B cell (primary cell): ENCODE results near the gene CHCHD6. TPM values are rescaled to one million over a fixed set of nuclear protein-coding genes. Genes with fewer than 3 reads are reported as not detected.

Experiments
- ATAC-seq: fragments of 200-7000 bp; cut with Tn5 transposase; one replicate; pipeline ENCODE4 v1.10.0; 2021; ENCODE audit warnings: low read depth, mild to moderate bottlenecking, moderate number of reproducible peaks, moderate library complexity
- CTCF ChIA-PET: fragments of 350-600 bp; sonication (Branson Sonifier 250); formaldehyde crosslinking; loops from one replicate; lab custom pipeline; 2021; ENCODE audit warnings: antibody characterized with exemption, inconsistent platforms; lab: Charles Lee
- POLR2A ChIA-PET: fragments of 350-600 bp; sonication (Branson Sonifier 250); formaldehyde crosslinking; loops from one replicate; lab custom pipeline; 2021; ENCODE audit warnings: antibody characterized with exemption; lab: Charles Lee
- DNase-seq: peaks from one replicate; pipeline ENCODE4 v3.0.0; 2013
- H2AFZ ChIP-seq: 2 replicates; pipeline ENCODE4 v1.6.1; 2012; ENCODE audit warnings: mild to moderate bottlenecking, low read depth, low read length; ENCODE audit not compliant: insufficient read depth, poor library complexity, severe bottlenecking
- H3K27ac ChIP-seq, 2 donors: 1 replicate in 1 of 2; 2 replicates in 1 of 2; pipeline ENCODE4 v1.5.1; 2012 to 2013; ENCODE audit warnings: low read length in 2 of 2, mild to moderate bottlenecking in 2 of 2, moderate library complexity in 1 of 2
- H3K27me3 ChIP-seq, 4 experiments: fragments of 200-600 bp in 1 of 4; sonication (generic) in 1 of 4; replicated peaks in 1 of 4; 1 replicate in 2 of 4; 2 replicates in 2 of 4; pipeline versions ENCODE4 v1.6.1 to v1.7.0; 2013 to 2016; ENCODE audit warnings: low read length in 3 of 4, mild to moderate bottlenecking in 2 of 4, mixed read lengths in 1 of 4, moderate library complexity in 1 of 4; ENCODE audit not compliant: insufficient read depth in 4 of 4, control insufficient read depth in 3 of 4; ENCODE audit errors: control extremely low read depth in 1 of 4
- H3K36me3 ChIP-seq, 2 experiments: replicated peaks in 1 of 2; 1 replicate in 1 of 2; 2 replicates in 1 of 2; pipeline versions ENCODE4 v1.6.1 to v1.7.1; 2013; ENCODE audit warnings: low read length in 1 of 2; ENCODE audit not compliant: insufficient read depth in 2 of 2, control insufficient read depth in 1 of 2; ENCODE audit errors: control extremely low read depth in 1 of 2, extremely low read depth in 1 of 2
- H3K4me1 ChIP-seq, 2 donors: fragments of 200-600 bp in 1 of 2; sonication (generic) in 1 of 2; 1 replicate in 1 of 2; 2 replicates in 1 of 2; pipeline versions ENCODE4 v1.5.1 to v1.6.1; 2013 to 2017; ENCODE audit warnings: low read length in 2 of 2; ENCODE audit not compliant: control insufficient read depth in 2 of 2, insufficient read depth in 2 of 2
- H3K4me2 ChIP-seq: replicated peaks from 2 replicates; pipeline ENCODE3; 2012; ENCODE audit warnings: mild to moderate bottlenecking, low read depth, low read length; ENCODE audit not compliant: poor library complexity, severe bottlenecking
- H3K4me3 ChIP-seq, 5 experiments: fragments of 200-600 bp in 1 of 5; sonication (generic) in 1 of 5; 1 replicate in 3 of 5; 2 replicates in 2 of 5; pipeline versions ENCODE4 v1.5.1 to v1.7.0; 2011 to 2016; ENCODE audit warnings: low read length in 4 of 5, mild to moderate bottlenecking in 4 of 5, low read depth in 2 of 5, control low read depth in 1 of 5, moderate library complexity in 1 of 5; ENCODE audit not compliant: insufficient read depth in 1 of 5; ENCODE audit errors: control extremely low read depth in 1 of 5, extremely low read depth in 1 of 5
- H3K79me2 ChIP-seq: fragments of 200-600 bp; sonication (generic); one replicate; pipeline ENCODE4 v1.6.0; 2016; ENCODE audit warnings: low read length; ENCODE audit not compliant: control insufficient read depth, insufficient read depth
- H3K9ac ChIP-seq: fragments of 200-600 bp; sonication (generic); 2 replicates; pipeline ENCODE4 v1.6.1; 2017; ENCODE audit warnings: mild to moderate bottlenecking, low read length, moderate library complexity
- H3K9me3 ChIP-seq, 3 donors: one replicate each; pipeline versions ENCODE4 v1.6.1 to v1.7.1; 2013; ENCODE audit warnings: low read length in 2 of 3; ENCODE audit not compliant: control insufficient read depth in 2 of 3, insufficient read depth in 1 of 3; ENCODE audit errors: control extremely low read depth in 1 of 3
- H4K20me1 ChIP-seq: 2 replicates; pipeline ENCODE4 v1.6.0; 2012; ENCODE audit warnings: mild to moderate bottlenecking, low read length; ENCODE audit not compliant: insufficient read depth, control insufficient read depth, poor library complexity, severe bottlenecking
- H3K27ac Mint-ChIP-seq: one replicate; pipeline ENCODE4 v1.8.0; 2021; ENCODE audit warnings: mixed read lengths
- H3K27me3 Mint-ChIP-seq: one replicate; pipeline ENCODE4 v1.8.0; 2021; ENCODE audit warnings: mixed read lengths
- H3K4me1 Mint-ChIP-seq: one replicate; pipeline ENCODE4 v1.8.0; 2021; ENCODE audit warnings: mixed read lengths
- H3K4me3 Mint-ChIP-seq: one replicate; pipeline ENCODE4 v1.8.0; 2021; ENCODE audit warnings: mixed read lengths
- H3K9me3 Mint-ChIP-seq: one replicate; pipeline ENCODE4 v1.8.0; 2022; ENCODE audit warnings: mixed read lengths; ENCODE audit not compliant: insufficient read depth
- EZH2 ChIP-seq: IDR thresholded peaks from 2 replicates; pipeline ENCODE4 v1.6.1; 2012; ENCODE audit warnings: borderline replicate concordance, low read depth, mild to moderate bottlenecking, moderate library complexity, low read length; ENCODE audit not compliant: insufficient read depth, poor library complexity, severe bottlenecking
- WGBS: methylation state at CpG from one replicate; pipeline ENCODE4 v1.1.5; 2013; ENCODE audit warnings: missing lambda C conversion rate; ENCODE audit not compliant: insufficient coverage; 5-methylcytosine and 5-hydroxymethylcytosine counted together
- intact Hi-C: fragments of 100-400 bp; cut with micrococcal nuclease; formaldehyde crosslinking; loops from one replicate; pipeline ENCODE4 v1.10.0; 2022
- polyA plus RNA-seq: library from polyadenylated mRNA; depleted of rRNA; stranded (reverse); fragments of >200 nt; gene quantifications from 2 replicates; pipeline ENCODE4 v1.2.3, GENCODE V29; 2012
- total RNA-seq, 2 donors: library from RNA; stranded (reverse); fragments of 120-200 nt in 1 of 2; gene quantifications; 1 replicate in 1 of 2; 2 replicates in 1 of 2; pipeline versions ENCODE4 v1.2.3 to v1.2.4, GENCODE V29; 2013 to 2022
- TF ChIP-seq, protein P1 (sequence below): fragments of 200-600 bp; IDR thresholded peaks from one replicate; pipeline ENCODE4 v1.8.0; 2022; ENCODE audit warnings: antibody characterized with exemption, mild to moderate bottlenecking

The CHCHD6 gene
- total and polyA plus RNA-seq, 2 donors (not counting 1 experiment from before 2014, with no cell fraction given), result 8.0 to 13.5 TPM

GRCh38 chr3:126982126-126982470 lies 278.1 kb downstream of the CHCHD6 start:
- Histone ChIP-seq H4K20me1 (peaks cover 5% of the 10 kb centered on the region), H3K9me3 (peaks cover 0 to 9% (median 0%) of the 10 kb centered on the region in 3 donors), H3K4me3 (peak overlapping the region in 4 of 5 experiments; percentile 48 to 65 (median 64)), H2AFZ (peak overlapping the region; percentile 77), H3K79me2 (no peaks in the 10 kb centered on the region), H3K27me3 (peaks cover 0 to 33% (median 9%) of the 10 kb centered on the region in 4 experiments), H3K9ac (peak overlapping the region; percentile 68), H3K4me2 (peak overlapping the region; percentile 88), H3K27ac (peak overlapping the region; percentile 97), H3K36me3 (no peaks in the 10 kb centered on the region), H3K4me1 (peaks cover 17 to 24% of the 10 kb centered on the region in 2 donors)
- ChIA-PET CTCF (interaction anchor here (0.8 to 6.3 kb wide), 12 partner anchors 9 to 230 kb away, joined by 3 to 47 read pairs (median 4); no protein-coding TSS in a partner anchor), POLR2A (interaction anchor here (0.6 to 2.2 kb wide), 3 partner anchors 13 to 71 kb away, joined by 4 to 11 read pairs (median 7); no protein-coding TSS in a partner anchor)
- TF ChIP-seq, protein P1, sequence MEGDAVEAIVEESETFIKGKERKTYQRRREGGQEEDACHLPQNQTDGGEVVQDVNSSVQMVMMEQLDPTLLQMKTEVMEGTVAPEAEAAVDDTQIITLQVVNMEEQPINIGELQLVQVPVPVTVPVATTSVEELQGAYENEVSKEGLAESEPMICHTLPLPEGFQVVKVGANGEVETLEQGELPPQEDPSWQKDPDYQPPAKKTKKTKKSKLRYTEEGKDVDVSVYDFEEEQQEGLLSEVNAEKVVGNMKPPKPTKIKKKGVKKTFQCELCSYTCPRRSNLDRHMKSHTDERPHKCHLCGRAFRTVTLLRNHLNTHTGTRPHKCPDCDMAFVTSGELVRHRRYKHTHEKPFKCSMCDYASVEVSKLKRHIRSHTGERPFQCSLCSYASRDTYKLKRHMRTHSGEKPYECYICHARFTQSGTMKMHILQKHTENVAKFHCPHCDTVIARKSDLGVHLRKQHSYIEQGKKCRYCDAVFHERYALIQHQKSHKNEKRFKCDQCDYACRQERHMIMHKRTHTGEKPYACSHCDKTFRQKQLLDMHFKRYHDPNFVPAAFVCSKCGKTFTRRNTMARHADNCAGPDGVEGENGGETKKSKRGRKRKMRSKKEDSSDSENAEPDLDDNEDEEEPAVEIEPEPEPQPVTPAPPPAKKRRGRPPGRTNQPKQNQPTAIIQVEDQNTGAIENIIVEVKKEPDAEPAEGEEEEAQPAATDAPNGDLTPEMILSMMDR, result no peak
- no peak for TF ChIP-seq EZH2
- ATAC-seq (peak; percentile 62), DNase-seq (peak; percentile 94)
- H3K4me3 Mint-ChIP-seq, result peak overlapping the region; percentile 97
- peak overlapping the region; percentile 97 for H3K27ac Mint-ChIP-seq
- peaks cover 19% of the 10 kb centered on the region for H3K4me1 Mint-ChIP-seq
- H3K9me3 Mint-ChIP-seq, result no peaks in the 10 kb centered on the region
- WGBS, result 0% methylated on average over 12 of the region's 12 CpGs
- peaks cover 13% of the 10 kb centered on the region for H3K27me3 Mint-ChIP-seq
- intact Hi-C loops, result loop anchor here (1.0 to 10.0 kb wide), 9 partner anchors 27 to 1745 kb away; partner anchors contain the start of genes CHCHD6, CHST13, KLF15 and RAB7A
